ENCODE measurements around the gene KLHL29. TPM values are rescaled to one million over a fixed set of nuclear protein-coding genes. Genes with fewer than 3 reads are reported as not detected.

The KLHL29 gene
- total RNA-seq, 1 donor from 2014 or later = 8.4 TPM

- H3K36me3 Mint-ChIP-seq (ENCODE audit: low read depth) = no peaks in the 10 kb centered on the region
- no peak for DNase-seq (ENCODE audit: low read depth, low spot score)
- H3K27me3 Mint-ChIP-seq (ENCODE audit: low read depth) = no peaks in the 10 kb centered on the region
- no peak overlapping the region for H3K27ac Mint-ChIP-seq (ENCODE audit: unreplicated experiment)
- H3K4me3 Mint-ChIP-seq = no peak overlapping the region
- no peak for TF ChIP-seq CTCF (conservative IDR thresholded peaks at IDR 0.05)
- no peaks in the 10 kb centered on the region for H3K9me3 Mint-ChIP-seq
- peaks cover 67% of the 10 kb centered on the region for H3K4me1 Mint-ChIP-seq
Observed at GRCh38 chr2:23485841-23486683, 101.1 kb downstream of the KLHL29 start.

GRCh38 chr2:23486684-23487075 lies 101.7 kb downstream of the KLHL29 start:
- H3K4me1 Mint-ChIP-seq = peaks cover 63% of the 10 kb centered on the region
- no peaks in the 10 kb centered on the region for H3K27me3 Mint-ChIP-seq (ENCODE audit: low read depth)
- no peak for TF ChIP-seq CTCF (conservative IDR thresholded peaks at IDR 0.05)
- H3K9me3 Mint-ChIP-seq = no peaks in the 10 kb centered on the region
- H3K36me3 Mint-ChIP-seq (ENCODE audit: low read depth) = no peaks in the 10 kb centered on the region
- no peak overlapping the region for H3K27ac Mint-ChIP-seq (ENCODE audit: unreplicated experiment)
- no peak for DNase-seq (ENCODE audit: low read depth, low spot score)
- no peak overlapping the region for H3K4me3 Mint-ChIP-seq

- Mint-ChIP-seq H3K4me3 (no peak overlapping the region), H3K9me3 (no peaks in the 10 kb centered on the region), H3K36me3 (ENCODE audit: low read depth) (no peaks in the 10 kb centered on the region), H3K4me1 (peaks cover 62% of the 10 kb centered on the region), H3K27ac (ENCODE audit: unreplicated experiment) (no peak overlapping the region), H3K27me3 (ENCODE audit: low read depth) (no peaks in the 10 kb centered on the region)
- TF ChIP-seq CTCF (conservative IDR thresholded peaks at IDR 0.05) = no peak
- no peak for DNase-seq (ENCODE audit: low read depth, low spot score)
Observed at GRCh38 chr2:23487735-23488492, 102.9 kb downstream of the KLHL29 start.

GRCh38 chr2:23488584-23488983 lies 103.6 kb downstream of the KLHL29 start:
- no peaks in the 10 kb centered on the region for H3K36me3 Mint-ChIP-seq (ENCODE audit: low read depth)
- no peak for DNase-seq (ENCODE audit: low read depth, low spot score)
- no peaks in the 10 kb centered on the region for H3K27me3 Mint-ChIP-seq (ENCODE audit: low read depth)
- H3K9me3 Mint-ChIP-seq = no peaks in the 10 kb centered on the region
- H3K27ac Mint-ChIP-seq (ENCODE audit: unreplicated experiment) = no peak overlapping the region
- TF ChIP-seq CTCF (conservative IDR thresholded peaks at IDR 0.05) = no peak
- no peak overlapping the region for H3K4me3 Mint-ChIP-seq
- peaks cover 66% of the 10 kb centered on the region for H3K4me1 Mint-ChIP-seq

- Mint-ChIP-seq H3K36me3 (ENCODE audit: low read depth) (no peaks in the 10 kb centered on the region), H3K27me3 (ENCODE audit: low read depth) (no peaks in the 10 kb centered on the region), H3K4me3 (no peak overlapping the region), H3K27ac (ENCODE audit: unreplicated experiment) (peak overlapping the region; percentile 24), H3K9me3 (no peaks in the 10 kb centered on the region), H3K4me1 (peaks cover 67% of the 10 kb centered on the region)
- no peak for DNase-seq (ENCODE audit: low read depth, low spot score)
- no peak for TF ChIP-seq CTCF (conservative IDR thresholded peaks at IDR 0.05)
Observed at GRCh38 chr2:23489471-23490322, 104.7 kb downstream of the KLHL29 start.
